GM18861 (cell line): ENCODE data around the gene HEMK1.

Source experiments
- ATAC-seq: cut with Tn5 transposase; IDR thresholded peaks from one replicate; pipeline ENCODE4 v1.9.1; 2021; ENCODE audit not compliant: unreplicated experiment

HEMK1 gene

GRCh38 chr3:50572801-50573371, 3.6 kb downstream of the HEMK1 start:
- ATAC-seq = no peak

GRCh38 chr3:50573566-50574443, 4.5 kb downstream of the HEMK1 start:
- ATAC-seq = no peak

- no peak for ATAC-seq
Observed at GRCh38 chr3:50574444-50574831, 5.1 kb downstream of the HEMK1 start.

- no peak for ATAC-seq
Observed at GRCh38 chr3:50575372-50575771, 6.0 kb downstream of the HEMK1 start.

- no peak for ATAC-seq
Observed at GRCh38 chr3:50577348-50577747, 8.0 kb downstream of the HEMK1 start.

- ATAC-seq = no peak
Observed at GRCh38 chr3:50580683-50581458, 11.5 kb downstream of the HEMK1 start.

- no peak for ATAC-seq
Observed at GRCh38 chr3:50581459-50581842, 12.1 kb downstream of the HEMK1 start.

GRCh38 chr3:50582083-50582482, 12.8 kb downstream of the HEMK1 start:
- ATAC-seq = no peak

GRCh38 chr3:50583897-50584296, 14.6 kb downstream of the HEMK1 start:
- ATAC-seq = no peak

- no peak for ATAC-seq
Observed at GRCh38 chr3:50584391-50584790, 15.1 kb downstream of the HEMK1 start.

GRCh38 chr3:50585919-50586762, 16.8 kb downstream of the HEMK1 start:
- ATAC-seq = no peak

GRCh38 chr3:50586763-50587070, 17.4 kb downstream of the HEMK1 start:
- ATAC-seq = no peak

GRCh38 chr3:50587373-50587772, 18.1 kb downstream of the HEMK1 start:
- no peak for ATAC-seq

GRCh38 chr3:50587806-50588758, 18.8 kb downstream of the HEMK1 start:
- ATAC-seq = peak; percentile 35

GRCh38 chr3:50588759-50589433, 19.6 kb downstream of the HEMK1 start:
- no peak for ATAC-seq

GRCh38 chr3:50591196-50591741, 21.9 kb downstream of the HEMK1 start:
- no peak for ATAC-seq

GRCh38 chr3:50592568-50592967, 23.2 kb downstream of the HEMK1 start:
- ATAC-seq = no peak

- ATAC-seq = no peak
Observed at GRCh38 chr3:50594253-50594785, 25.0 kb downstream of the HEMK1 start.
